ENCODE measurements around the gene TRIM26.

GRCh38 chr6:30160785-30161531, 52.2 kb downstream of the TRIM26 start, which contains the start of gene TRIM10:
- TF ChIP-seq CTCF (IDR thresholded peaks at IDR 0.05) (no peak), EZH2 (IDR thresholded peaks at IDR 0.05; ENCODE audit: borderline replicate concordance, insufficient read depth, low read depth, low read length, poor library complexity, severe bottlenecking) (no peak)

Data from B cell (primary cell).